DOHH2 (cell line): ENCODE measurements around the gene MARCHF3.
"Not testable (repeated sequence)": the region's sequence is repeated elsewhere in the genome, so short reads cannot be mapped to it uniquely, and the experiment has no call there.

Experiments
- H3F3A ChIP-seq: fragments of 200-600 bp; sonication (generic), shearing (Covaris generic); 2 replicates; pipeline ENCODE4 v1.6.0; 2016; ENCODE audit warnings: antibody characterized with exemption, mild to moderate bottlenecking; ENCODE audit not compliant: control insufficient read depth, insufficient read depth
- H3K27ac ChIP-seq: fragments of 200-600 bp; sonication (generic); 2 replicates; pipeline ENCODE4 v1.5.1; 2014; ENCODE audit warnings: low read depth, mild to moderate bottlenecking, low read length, moderate library complexity
- H3K27me3 ChIP-seq: fragments of 200-600 bp; sonication (generic); 2 replicates; pipeline ENCODE4 v1.6.1; 2014; ENCODE audit warnings: mild to moderate bottlenecking, low read length, mixed read lengths; ENCODE audit not compliant: control insufficient read depth
- H3K36me3 ChIP-seq: fragments of 200-600 bp; sonication (generic); 2 replicates; pipeline ENCODE4 v1.6.1; 2014; ENCODE audit warnings: mild to moderate bottlenecking, low read length, moderate library complexity, mixed read lengths; ENCODE audit not compliant: control insufficient read depth
- H3K4me1 ChIP-seq: fragments of 200-600 bp; sonication (generic); 2 replicates; pipeline ENCODE4 v1.6.1; 2014; ENCODE audit warnings: mild to moderate bottlenecking, low read length, mixed read lengths; ENCODE audit not compliant: control insufficient read depth
- H3K4me2 ChIP-seq: fragments of 200-600 bp; sonication (generic); 2 replicates; pipeline ENCODE4 v1.6.0; 2014; ENCODE audit warnings: mild to moderate bottlenecking, low read length, moderate library complexity
- H3K4me3 ChIP-seq: fragments of 200-600 bp; sonication (generic); 2 replicates; pipeline ENCODE4 v1.5.1; 2014; ENCODE audit warnings: mild to moderate bottlenecking, low read length, mixed read lengths
- H3K79me2 ChIP-seq: fragments of 200-600 bp; sonication (generic); 2 replicates; pipeline ENCODE4 v1.6.1; 2014; ENCODE audit warnings: mild to moderate bottlenecking, low read length, mixed read lengths; ENCODE audit not compliant: control insufficient read depth
- H3K9me2 ChIP-seq: fragments of 200-600 bp; sonication (generic); replicated peaks from 2 replicates; pipeline ENCODE4 v1.6.1; 2014; ENCODE audit warnings: mild to moderate bottlenecking, low read length, mixed read lengths; ENCODE audit not compliant: control insufficient read depth
- H3K9me3 ChIP-seq: fragments of 200-600 bp; sonication (generic); 2 replicates; pipeline ENCODE4 v1.6.1; 2014; ENCODE audit warnings: antibody characterized with exemption, low read length, mixed read lengths; ENCODE audit not compliant: control insufficient read depth, insufficient read depth
- H4K20me1 ChIP-seq: fragments of 200-600 bp; sonication (generic); 2 replicates; pipeline ENCODE4 v1.6.0; 2014; ENCODE audit warnings: low read depth, mild to moderate bottlenecking, antibody characterized with exemption, low read length, moderate library complexity; ENCODE audit not compliant: control insufficient read depth, insufficient read depth
- EZH2phosphoT487 ChIP-seq: fragments of 200-600 bp; sonication (generic); IDR thresholded peaks from 2 replicates; pipeline ENCODE4 v1.6.1; 2017; ENCODE audit warnings: borderline replicate concordance, mild to moderate bottlenecking, antibody characterized with exemption, low read length, moderate library complexity, mixed read lengths
- TF ChIP-seq, protein P1 (sequence below): fragments of 200-600 bp; sonication (generic); IDR thresholded peaks from one replicate; pipeline ENCODE4 v1.5.1; 2014; ENCODE audit warnings: antibody characterized with exemption, mild to moderate bottlenecking, low read depth, low read length; ENCODE audit not compliant: poor library complexity, severe bottlenecking

The MARCHF3 gene

DNA sequence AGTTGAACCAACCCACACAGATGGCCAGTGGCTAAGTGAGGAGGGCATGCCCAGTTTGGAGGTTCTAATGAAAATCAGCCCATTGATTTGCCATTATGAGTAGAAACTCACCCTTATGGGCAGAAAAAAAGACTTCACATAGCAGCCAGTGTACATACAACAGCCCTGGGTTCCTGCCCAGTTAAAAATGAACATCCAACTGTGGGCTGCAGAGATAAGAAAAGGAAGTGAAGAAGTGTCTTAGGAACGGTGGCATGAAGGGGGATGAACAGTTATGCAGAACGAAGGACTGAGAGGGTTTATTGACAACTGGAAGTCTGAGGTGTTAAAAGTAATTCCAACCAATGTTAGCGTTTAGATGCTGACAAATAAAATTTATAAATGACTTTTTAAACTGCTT lies 118.4 kb downstream of the MARCHF3 start:
- TF ChIP-seq, protein P1, sequence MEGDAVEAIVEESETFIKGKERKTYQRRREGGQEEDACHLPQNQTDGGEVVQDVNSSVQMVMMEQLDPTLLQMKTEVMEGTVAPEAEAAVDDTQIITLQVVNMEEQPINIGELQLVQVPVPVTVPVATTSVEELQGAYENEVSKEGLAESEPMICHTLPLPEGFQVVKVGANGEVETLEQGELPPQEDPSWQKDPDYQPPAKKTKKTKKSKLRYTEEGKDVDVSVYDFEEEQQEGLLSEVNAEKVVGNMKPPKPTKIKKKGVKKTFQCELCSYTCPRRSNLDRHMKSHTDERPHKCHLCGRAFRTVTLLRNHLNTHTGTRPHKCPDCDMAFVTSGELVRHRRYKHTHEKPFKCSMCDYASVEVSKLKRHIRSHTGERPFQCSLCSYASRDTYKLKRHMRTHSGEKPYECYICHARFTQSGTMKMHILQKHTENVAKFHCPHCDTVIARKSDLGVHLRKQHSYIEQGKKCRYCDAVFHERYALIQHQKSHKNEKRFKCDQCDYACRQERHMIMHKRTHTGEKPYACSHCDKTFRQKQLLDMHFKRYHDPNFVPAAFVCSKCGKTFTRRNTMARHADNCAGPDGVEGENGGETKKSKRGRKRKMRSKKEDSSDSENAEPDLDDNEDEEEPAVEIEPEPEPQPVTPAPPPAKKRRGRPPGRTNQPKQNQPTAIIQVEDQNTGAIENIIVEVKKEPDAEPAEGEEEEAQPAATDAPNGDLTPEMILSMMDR: no peak
- no peak for TF ChIP-seq EZH2phosphoT487
- H3K79me2 ChIP-seq: no peaks in the 10 kb centered on the region
- no peaks in the 10 kb centered on the region for H3K4me1 ChIP-seq
- H3K4me2 ChIP-seq: no peak overlapping the region
- H3K4me3 ChIP-seq: no peak overlapping the region
- no peaks in the 10 kb centered on the region for H3F3A ChIP-seq
- H3K9me2 ChIP-seq: no peaks in the 10 kb centered on the region
- peaks cover 11% of the 10 kb centered on the region; the same call in 1 of the 2 replicates for H3K36me3 ChIP-seq
- peaks cover 5% of the 10 kb centered on the region; the same call in 1 of the 2 replicates for H3K9me3 ChIP-seq
- H3K27ac ChIP-seq: no peak overlapping the region
- no peaks in the 10 kb centered on the region for H3K27me3 ChIP-seq
- H4K20me1 ChIP-seq: no peaks in the 10 kb centered on the region

GRCh38 chr5:126909856-126910255 lies 120.5 kb downstream of the MARCHF3 start:
- no peak for TF ChIP-seq EZH2phosphoT487
- TF ChIP-seq, protein P1: no peak
- Histone ChIP-seq H3K79me2 (no peaks in the 10 kb centered on the region), H3K27me3 (no peaks in the 10 kb centered on the region), H4K20me1 (no peaks in the 10 kb centered on the region), H3K36me3 (peaks cover 11% of the 10 kb centered on the region; the same call in 1 of the 2 replicates), H3K27ac (no peak overlapping the region), H3K9me2 (no peaks in the 10 kb centered on the region), H3K9me3 (peaks cover 5% of the 10 kb centered on the region; the same call in 1 of the 2 replicates), H3K4me3 (no peak overlapping the region), H3K4me1 (no peaks in the 10 kb centered on the region), H3K4me2 (no peak overlapping the region), H3F3A (no peaks in the 10 kb centered on the region)

DNA sequence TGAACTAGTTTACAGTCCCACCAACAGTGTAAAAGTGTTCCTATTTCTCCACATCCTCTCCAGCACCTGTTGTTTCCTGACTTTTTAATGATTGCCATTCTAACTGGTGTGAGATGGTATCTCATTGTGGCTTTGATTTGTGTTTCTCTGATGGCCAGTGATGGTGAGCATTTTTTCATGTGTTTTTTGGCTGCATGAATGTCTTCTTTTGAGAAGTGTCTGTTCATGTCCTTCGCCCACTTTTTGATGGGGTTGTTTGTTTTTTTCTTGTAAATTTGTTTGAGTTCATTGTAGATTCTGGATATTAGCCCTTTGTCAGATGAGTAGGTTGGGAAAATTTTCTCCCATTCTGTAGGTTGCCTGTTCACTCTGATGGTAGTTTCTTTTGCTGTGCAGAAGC lies 126.0 kb downstream of the MARCHF3 start:
- H3K79me2 ChIP-seq, H3K27ac ChIP-seq, H3F3A ChIP-seq, H3K9me2 ChIP-seq, H3K4me2 ChIP-seq, H3K27me3 ChIP-seq, H3K9me3 ChIP-seq, H3K4me3 ChIP-seq, H3K4me1 ChIP-seq, H4K20me1 ChIP-seq, H3K36me3 ChIP-seq: not testable (repeated sequence)

GRCh38 chr5:126900796-126901195 lies 129.6 kb downstream of the MARCHF3 start:
- Histone ChIP-seq H3K27ac (no peak overlapping the region), H3K9me2 (no peaks in the 10 kb centered on the region), H3K4me3 (no peak overlapping the region), H3K36me3 (no peaks in the 10 kb centered on the region), H3K79me2 (no peaks in the 10 kb centered on the region), H3K4me2 (no peak overlapping the region), H3K9me3 (no peaks in the 10 kb centered on the region), H3F3A (no peaks in the 10 kb centered on the region), H4K20me1 (no peaks in the 10 kb centered on the region), H3K27me3 (no peaks in the 10 kb centered on the region), H3K4me1 (no peaks in the 10 kb centered on the region)
- no peak for TF ChIP-seq EZH2phosphoT487
- TF ChIP-seq, protein P1: no peak
